Neuronal stem cell (in vitro differentiated cells): Measurements from ENCODE around the gene HDGFL3. TPM values are rescaled to one million over a fixed set of nuclear protein-coding genes. Genes with fewer than 3 reads are reported as not detected.

ENCODE experiments used
- DNase-seq: peaks from one replicate; pipeline ENCODE4 v3.0.0-alpha.2; 2013; ENCODE audit warnings: low spot score
- H2AFZ ChIP-seq: one replicate; pipeline ENCODE4 v1.6.1; 2013; ENCODE audit warnings: mild to moderate bottlenecking, low read length, inconsistent platforms
- H2AK5ac ChIP-seq: 2 replicates; pipeline ENCODE4 v1.6.1; 2013; ENCODE audit warnings: low read depth, mild to moderate bottlenecking, inconsistent platforms, low read length, moderate library complexity, mixed read lengths
- H2BK120ac ChIP-seq: 2 replicates; pipeline ENCODE4 v1.6.1; 2013; ENCODE audit warnings: low read depth, mild to moderate bottlenecking, inconsistent platforms, low read length, moderate library complexity, mixed read lengths
- H2BK12ac ChIP-seq: one replicate; pipeline ENCODE4 v1.6.1; 2013; ENCODE audit warnings: low read length, inconsistent platforms
- H2BK15ac ChIP-seq: 2 replicates; pipeline ENCODE4 v1.6.1; 2013; ENCODE audit warnings: mild to moderate bottlenecking, low read length, inconsistent platforms, mixed read lengths
- H2BK5ac ChIP-seq: one replicate; pipeline ENCODE4 v1.6.1; 2013; ENCODE audit warnings: inconsistent platforms, mild to moderate bottlenecking, low read length, moderate library complexity
- H3K14ac ChIP-seq: one replicate; pipeline ENCODE4 v1.6.1; 2013; ENCODE audit warnings: low read length, inconsistent platforms
- H3K18ac ChIP-seq: 2 replicates; pipeline ENCODE4 v1.6.1; 2013; ENCODE audit warnings: low read length, inconsistent platforms
- H3K23ac ChIP-seq: 2 replicates; pipeline ENCODE4 v1.6.1; 2013; ENCODE audit warnings: low read depth, mild to moderate bottlenecking, mixed read lengths, low read length, inconsistent platforms; ENCODE audit not compliant: poor library complexity
- H3K27ac ChIP-seq: replicated peaks from 3 replicates; pipeline ENCODE4 v1.5.1; 2013; ENCODE audit warnings: low read length, inconsistent platforms
- H3K27me3 ChIP-seq, 3 experiments: 2 replicates each; pipeline ENCODE4 v1.6.1; 2013; ENCODE audit warnings: low read length in 3 of 3, mild to moderate bottlenecking in 2 of 3, inconsistent platforms in 1 of 3, low read depth in 1 of 3, mixed read lengths in 1 of 3, moderate library complexity in 1 of 3; ENCODE audit not compliant: control insufficient read depth in 3 of 3, insufficient read depth in 3 of 3
- H3K36me3 ChIP-seq, 2 donors: replicated peaks in 1 of 2; 2 replicates each; pipeline ENCODE4 v1.6.1; 2013; ENCODE audit warnings: low read length in 2 of 2; ENCODE audit not compliant: control insufficient read depth in 2 of 2, insufficient read depth in 2 of 2
- H3K4ac ChIP-seq: 2 replicates; pipeline ENCODE4 v1.6.1; 2013; ENCODE audit warnings: inconsistent platforms, mild to moderate bottlenecking, low read length, moderate library complexity
- H3K4me1 ChIP-seq, 2 donors: 1 replicate in 1 of 2; 2 replicates in 1 of 2; pipeline ENCODE4 v1.6.1; 2013; ENCODE audit warnings: low read length in 2 of 2, low read depth in 1 of 2; ENCODE audit not compliant: control insufficient read depth in 2 of 2, insufficient read depth in 1 of 2
- H3K4me2 ChIP-seq: one replicate; pipeline ENCODE4 v1.6.1; 2013; ENCODE audit warnings: mild to moderate bottlenecking, low read length, inconsistent platforms; ENCODE audit not compliant: insufficient read depth, poor library complexity, severe bottlenecking
- H3K4me3 ChIP-seq, 2 donors: 2 replicates each; pipeline ENCODE4 v1.5.1; 2013; ENCODE audit warnings: low read length in 2 of 2, mild to moderate bottlenecking in 2 of 2, inconsistent platforms in 1 of 2, moderate library complexity in 1 of 2
- H3K79me1 ChIP-seq: one replicate; pipeline ENCODE4 v1.6.1; 2013; ENCODE audit warnings: low read depth, mild to moderate bottlenecking, inconsistent platforms, low read length, moderate library complexity
- H3K9ac ChIP-seq: one replicate; pipeline ENCODE4 v1.6.1; 2013; ENCODE audit warnings: mild to moderate bottlenecking, low read depth, low read length, inconsistent platforms; ENCODE audit not compliant: poor library complexity
- H3K9me3 ChIP-seq, 2 donors: replicated peaks in 1 of 2; 2 replicates each; pipeline versions ENCODE3 to v1.6.1; 2013; ENCODE audit warnings: low read length in 2 of 2, mild to moderate bottlenecking in 2 of 2, inconsistent platforms in 1 of 2, low read depth in 1 of 2, mixed read lengths in 1 of 2, moderate library complexity in 1 of 2; ENCODE audit not compliant: control insufficient read depth in 2 of 2, insufficient read depth in 1 of 2
- H4K8ac ChIP-seq: one replicate; pipeline ENCODE4 v1.6.1; 2013; ENCODE audit warnings: low read depth, mild to moderate bottlenecking, inconsistent platforms, low read length, moderate library complexity
- H4K91ac ChIP-seq: one replicate; pipeline ENCODE4 v1.6.1; 2013; ENCODE audit warnings: low read length, low read depth, mild to moderate bottlenecking, inconsistent platforms; ENCODE audit not compliant: poor library complexity
- WGBS, 2 donors: extraction: QIAGEN DNeasy Blood & Tissue Kit; methylation state at CpG; one replicate each; pipeline ENCODE4 v1.1.7; 2013; ENCODE audit warnings: missing lambda C conversion rate in 2 of 2, mixed read lengths in 1 of 2; ENCODE audit not compliant: insufficient read length in 2 of 2, insufficient replicate concordance in 1 of 2; ENCODE audit errors: extremely low coverage in 2 of 2; 5-methylcytosine and 5-hydroxymethylcytosine counted together
- polyA plus RNA-seq, 2 experiments: library from polyadenylated mRNA; stranded (reverse); fragments of 200-250 nt; gene quantifications; one replicate each; pipeline ENCODE4 v1.2.3, GENCODE V29; 2013

The HDGFL3 gene
- polyA plus RNA-seq (2013, experiment 1 of 2) = 166 TPM
- 171 TPM for polyA plus RNA-seq (2013, experiment 2 of 2)

DNA sequence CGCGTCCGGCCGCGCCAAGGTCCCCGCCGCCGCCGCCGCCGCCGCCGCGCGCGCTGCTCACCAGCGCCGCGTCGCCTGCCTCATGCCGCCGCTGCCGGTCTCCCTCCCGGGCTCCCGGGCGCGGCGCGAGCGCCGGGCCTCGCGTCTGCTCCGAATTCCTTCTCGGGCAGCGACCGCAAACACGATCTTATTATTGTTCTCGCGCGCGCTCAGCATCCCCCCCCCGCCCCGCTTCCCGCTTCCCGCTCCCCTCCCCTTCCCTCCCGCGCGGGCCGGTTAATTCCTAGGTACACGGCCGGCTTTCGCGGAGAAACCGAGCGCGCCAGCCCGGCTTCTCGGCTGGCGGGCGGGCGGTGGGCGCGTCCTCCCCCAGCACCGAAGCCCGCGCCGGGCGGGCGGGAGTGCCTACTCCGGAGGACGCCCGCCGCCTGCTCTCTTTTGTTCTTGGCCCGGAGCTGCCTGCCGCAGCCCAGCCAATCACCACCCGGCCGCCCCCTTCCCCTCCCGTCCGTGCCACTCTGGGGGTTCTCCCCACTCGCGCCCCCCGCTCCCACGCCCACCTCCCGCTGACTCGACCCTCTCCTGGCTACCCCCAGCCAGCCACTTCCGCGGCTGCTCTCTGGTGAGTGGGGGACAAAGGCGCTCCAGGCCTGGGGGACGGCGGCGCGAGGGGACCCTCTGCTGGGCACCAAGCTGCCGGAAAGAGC, at the start of gene HDGFL3:
Gene HDGFL3, minus strand, starts transcription at position 164 of the 707 bp plus-strand sequence. CDS start 409 bp downstream, outside the sequence.
- Histone ChIP-seq H3K79me1 (peaks cover 2% of the 10 kb centered on the region), H3K27me3 (no peaks in the 10 kb centered on the region), H4K91ac (no peak within 1 kb of the TSS), H3K4me3 (peak within 1 kb of the TSS; percentile 93 to 99), H4K8ac (peak within 1 kb of the TSS; percentile 98), H2AK5ac (peak within 1 kb of the TSS; percentile 90), H3K27ac (peak within 1 kb of the TSS; percentile 81), H3K4ac (no peak within 1 kb of the TSS), H3K9ac (peak within 1 kb of the TSS; percentile 94), H3K23ac (peak within 1 kb of the TSS; percentile 98), H2BK12ac (no peak within 1 kb of the TSS), H3K18ac (peak within 1 kb of the TSS; percentile 97), H2AFZ (peak within 1 kb of the TSS; percentile 99), H3K36me3 (peaks cover 0 to 18% of the 10 kb centered on the region in 2 donors), H2BK5ac (peak within 1 kb of the TSS; percentile 82), H2BK120ac (peak within 1 kb of the TSS; percentile 53), H3K4me1 (peaks cover 9 to 11% of the 10 kb centered on the region in 2 donors), H2BK15ac (peak within 1 kb of the TSS; percentile 94), H3K9me3 (no peaks in the 10 kb centered on the region), H3K4me2 (peak within 1 kb of the TSS; percentile 59), H3K14ac (peak within 1 kb of the TSS; percentile 97)
- DNase-seq = peak; percentile 67
- WGBS, 2 donors = no CpG with 5 or more reads among the region's 94 CpGs

DNA sequence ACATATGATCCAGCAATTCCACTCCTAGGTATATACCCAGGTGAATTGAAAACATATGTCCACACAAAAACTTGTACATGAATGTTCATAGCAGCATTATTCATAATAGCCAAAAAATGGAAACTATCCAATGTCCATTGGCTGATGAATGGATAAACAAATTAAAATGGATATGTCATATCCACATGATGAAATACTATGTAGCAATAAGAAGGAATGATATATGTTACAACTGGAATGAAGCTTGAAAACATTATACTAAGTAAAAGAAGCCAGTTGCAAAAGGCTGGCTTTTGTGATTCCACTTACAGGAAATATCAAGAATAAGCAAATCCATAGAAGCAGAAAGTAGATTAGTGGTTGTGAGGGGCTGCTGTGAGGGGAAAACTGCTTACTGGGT, 43.2 kb upstream of the HDGFL3 start:
- H2AK5ac ChIP-seq = no peak overlapping the region
- H3K36me3 ChIP-seq = no peaks in the 10 kb centered on the region
- no peak overlapping the region for H4K8ac ChIP-seq
- no peak overlapping the region for H3K9ac ChIP-seq
- H3K79me1 ChIP-seq = no peaks in the 10 kb centered on the region
- peaks cover 4 to 8% of the 10 kb centered on the region in 2 donors for H3K4me1 ChIP-seq
- H4K91ac ChIP-seq = no peak overlapping the region
- H3K18ac ChIP-seq = no peak overlapping the region
- no peak overlapping the region for H3K23ac ChIP-seq
- no peak overlapping the region for H3K27ac ChIP-seq
- H3K4ac ChIP-seq = no peak overlapping the region
- H2AFZ ChIP-seq = no peak overlapping the region
- no peaks in the 10 kb centered on the region for H3K9me3 ChIP-seq
- H3K4me3 ChIP-seq = no peak overlapping the region
- no peak overlapping the region for H3K4me2 ChIP-seq
- H2BK15ac ChIP-seq = no peak overlapping the region
- no peaks in the 10 kb centered on the region for H3K27me3 ChIP-seq
- no peak overlapping the region for H2BK120ac ChIP-seq
- no peak for DNase-seq
- no peak overlapping the region for H2BK5ac ChIP-seq
- no peak overlapping the region for H3K14ac ChIP-seq
- no peak overlapping the region for H2BK12ac ChIP-seq

DNA sequence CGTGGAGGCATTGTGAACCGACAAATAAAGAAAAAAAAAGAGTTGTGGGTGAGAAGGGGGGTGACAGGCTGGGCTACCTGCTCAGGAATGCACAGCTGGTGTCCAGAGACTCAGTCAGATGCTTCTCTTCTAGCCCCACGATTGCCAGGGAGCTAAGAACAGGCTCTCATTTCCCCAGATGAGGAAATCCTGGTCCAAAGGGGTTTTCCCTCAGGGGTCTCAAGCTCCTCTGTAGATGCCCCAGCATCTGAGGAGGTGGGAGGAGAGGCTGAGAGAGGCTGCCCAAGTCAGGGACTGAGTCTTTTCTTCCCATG, 41.4 kb upstream of the HDGFL3 start:
- Histone ChIP-seq H3K18ac (no peak overlapping the region), H2BK12ac (no peak overlapping the region), H3K9ac (no peak overlapping the region), H4K8ac (no peak overlapping the region), H3K4me1 (peaks cover 4 to 8% of the 10 kb centered on the region in 2 donors), H4K91ac (no peak overlapping the region), H3K9me3 (no peaks in the 10 kb centered on the region), H3K14ac (no peak overlapping the region), H3K4ac (no peak overlapping the region), H2BK120ac (no peak overlapping the region), H3K27ac (no peak overlapping the region), H2BK5ac (no peak overlapping the region), H3K36me3 (no peaks in the 10 kb centered on the region), H2AFZ (no peak overlapping the region), H2AK5ac (no peak overlapping the region), H3K23ac (no peak overlapping the region), H3K79me1 (no peaks in the 10 kb centered on the region), H3K4me3 (no peak overlapping the region), H3K27me3 (no peaks in the 10 kb centered on the region), H3K4me2 (no peak overlapping the region), H2BK15ac (no peak overlapping the region)
- no CpG with 5 or more reads among the region's 3 CpGs for WGBS, 2 donors
- no peak for DNase-seq

DNA sequence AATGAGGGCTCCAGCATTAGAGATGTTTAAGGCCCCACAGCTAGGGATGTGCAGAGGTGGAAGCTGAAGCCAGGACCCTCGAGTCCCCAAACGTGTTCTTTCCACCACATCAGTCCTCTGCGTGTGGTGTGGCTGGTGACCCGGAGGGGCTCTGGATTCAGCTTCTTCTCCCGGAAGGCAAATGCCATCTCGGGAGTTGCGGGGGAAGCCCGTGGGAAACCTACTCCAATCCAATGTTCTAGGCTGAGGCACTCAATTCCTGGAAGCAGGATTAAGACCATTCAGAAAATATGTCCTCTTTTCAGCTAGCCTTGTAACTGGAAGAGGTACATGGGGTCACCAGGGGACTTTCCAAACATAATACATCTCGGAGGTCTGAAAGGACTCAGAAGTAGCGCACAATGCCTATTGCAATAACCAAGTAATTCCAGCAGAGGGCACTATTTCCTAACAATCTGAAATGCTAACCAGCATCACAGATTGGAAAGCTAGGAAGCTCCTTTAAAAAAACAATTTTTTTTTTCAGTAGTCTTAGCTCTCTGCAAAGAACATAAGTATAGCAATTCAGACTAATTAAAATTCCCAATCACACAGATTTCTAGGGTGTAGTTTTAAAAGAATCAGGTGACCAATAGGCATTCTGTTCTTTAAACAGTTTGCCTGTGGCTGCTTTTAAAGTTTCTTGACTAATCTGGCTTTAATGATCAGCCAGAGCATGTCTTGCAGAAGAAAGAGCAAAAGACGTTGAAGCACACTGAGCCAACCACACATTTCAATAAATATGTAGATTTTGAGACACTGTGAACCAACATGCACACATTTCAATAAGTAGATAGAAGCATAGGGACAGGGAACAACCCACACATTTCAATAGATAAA, 40.8 kb upstream of the HDGFL3 start:
- H3K27me3 ChIP-seq = no peaks in the 10 kb centered on the region
- peak overlapping the region; percentile 54 for H2AFZ ChIP-seq
- no peak overlapping the region for H4K8ac ChIP-seq
- no peak overlapping the region for H3K4me3 ChIP-seq
- H3K4me2 ChIP-seq = peak overlapping the region; percentile 27
- DNase-seq = peak; percentile 85
- H2BK15ac ChIP-seq = no peak overlapping the region
- no peaks in the 10 kb centered on the region for H3K9me3 ChIP-seq
- H3K36me3 ChIP-seq = no peaks in the 10 kb centered on the region
- no peak overlapping the region for H4K91ac ChIP-seq
- H2BK12ac ChIP-seq = no peak overlapping the region
- peaks cover 4 to 8% of the 10 kb centered on the region in 2 donors for H3K4me1 ChIP-seq
- H3K9ac ChIP-seq = no peak overlapping the region
- H3K27ac ChIP-seq = no peak overlapping the region
- H3K14ac ChIP-seq = no peak overlapping the region
- H3K18ac ChIP-seq = no peak overlapping the region
- WGBS, 2 donors = no CpG with 5 or more reads among the region's 11 CpGs
- no peak overlapping the region for H3K4ac ChIP-seq
- no peak overlapping the region for H2BK5ac ChIP-seq
- no peak overlapping the region for H2AK5ac ChIP-seq
- H3K23ac ChIP-seq = no peak overlapping the region
- H2BK120ac ChIP-seq = no peak overlapping the region
- no peaks in the 10 kb centered on the region for H3K79me1 ChIP-seq
